H1 (cell line): Measurements from ENCODE around the gene VEPH1. TPM values are rescaled to one million over a fixed set of nuclear protein-coding genes. Genes with fewer than 3 reads are reported as not detected.

Experiments used
- CTCF ChIA-PET: fragments of 300-600 bp; sonication (Branson Sonifier 250); formaldehyde crosslinking; loops from one replicate; lab custom pipeline; 2021; ENCODE audit not compliant: partially characterized antibody; lab: Charles Lee
- POLR2A ChIA-PET: fragments of 300-600 bp; sonication (Branson Sonifier 250); formaldehyde crosslinking; loops from one replicate; lab custom pipeline; 2021; ENCODE audit warnings: inconsistent platforms; ENCODE audit not compliant: partially characterized antibody; lab: Charles Lee
- DNase-seq, 2 experiments: peaks; one replicate each; pipeline versions ENCODE4 v3.0.0 to v3.0.0-alpha.2; 2010 to 2022; ENCODE audit warnings: low spot score in 2 of 2, low read depth in 1 of 2, mixed read lengths in 1 of 2
- FAIRE-seq: peaks from 2 replicates; lab custom pipeline; 2011; peaks lifted over from hg19 to GRCh38; lab: Jason Lieb, UNC
- H2AFZ ChIP-seq: 2 replicates; pipeline ENCODE4 v1.8.1; 2012; ENCODE audit warnings: low read length, inconsistent platforms
- H2AK5ac ChIP-seq: 2 replicates; pipeline ENCODE4 v1.6.1; 2013; ENCODE audit warnings: low read depth, low read length
- H2BK120ac ChIP-seq: replicated peaks from 2 replicates; pipeline ENCODE3; 2013; ENCODE audit warnings: low read depth, low read length, inconsistent platforms
- H2BK12ac ChIP-seq: 2 replicates; pipeline ENCODE4 v1.6.1; 2013; ENCODE audit warnings: low read depth, low read length
- H2BK15ac ChIP-seq: 2 replicates; pipeline ENCODE4 v1.6.1; 2013; ENCODE audit warnings: low read length
- H2BK20ac ChIP-seq: 2 replicates; pipeline ENCODE4 v1.6.1; 2013; ENCODE audit warnings: low read length
- H2BK5ac ChIP-seq: 2 replicates; pipeline ENCODE4 v1.6.1; 2013; ENCODE audit warnings: low read depth, low read length
- H3K14ac ChIP-seq: 2 replicates; pipeline ENCODE4 v1.6.1; 2013; ENCODE audit warnings: inconsistent platforms; ENCODE audit not compliant: insufficient read length
- H3K18ac ChIP-seq: 2 replicates; pipeline ENCODE4 v1.6.1; 2013; ENCODE audit warnings: low read length; ENCODE audit errors: extremely low read depth
- H3K23ac ChIP-seq: 2 replicates; pipeline ENCODE4 v1.6.1; 2013; ENCODE audit warnings: inconsistent platforms; ENCODE audit not compliant: insufficient read length
- H3K23me2 ChIP-seq: 2 replicates; pipeline ENCODE4 v1.6.1; 2013; ENCODE audit warnings: low read depth, low read length
- H3K27ac ChIP-seq: 2 replicates; pipeline ENCODE4 v1.6.1; 2011; ENCODE audit warnings: low read depth, low read length, inconsistent platforms
- H3K27me3 ChIP-seq, 4 experiments: replicated peaks in 1 of 4; 1 replicate in 1 of 4; 2 replicates in 3 of 4; pipeline versions ENCODE4 v1.6.1 to v1.8.1; 2011 to 2013; ENCODE audit warnings: low read length in 3 of 4, mild to moderate bottlenecking in 3 of 4, inconsistent platforms in 2 of 4, mixed read lengths in 2 of 4, moderate library complexity in 1 of 4; ENCODE audit not compliant: control insufficient read depth in 3 of 4, insufficient read depth in 3 of 4; ENCODE audit errors: extremely low read depth in 1 of 4
- H3K36me3 ChIP-seq, 4 experiments: 2 replicates each; pipeline versions ENCODE4 v1.6.1 to v1.8.1; 2011 to 2013; ENCODE audit warnings: mild to moderate bottlenecking in 4 of 4, low read length in 3 of 4, moderate library complexity in 2 of 4, control low read depth in 1 of 4, inconsistent platforms in 1 of 4; ENCODE audit not compliant: insufficient read depth in 4 of 4, control insufficient read depth in 2 of 4
- H3K4ac ChIP-seq: replicated peaks from 2 replicates; pipeline ENCODE3; 2013; ENCODE audit warnings: low read length, low read depth, mixed read lengths, inconsistent platforms; ENCODE audit not compliant: insufficient read length
- H3K4me1 ChIP-seq, 4 experiments: replicated peaks in 1 of 4; 1 replicate in 1 of 4; 2 replicates in 3 of 4; pipeline versions ENCODE4 v1.6.1 to v1.8.1; 2011 to 2013; ENCODE audit warnings: low read length in 3 of 4, inconsistent platforms in 2 of 4, mixed read lengths in 1 of 4; ENCODE audit not compliant: insufficient read depth in 4 of 4, control insufficient read depth in 3 of 4
- H3K4me2 ChIP-seq, 2 experiments: 2 replicates each; pipeline versions ENCODE4 v1.6.1 to v1.8.1; 2011 to 2013; ENCODE audit warnings: low read depth in 2 of 2, low read length in 2 of 2, control low read depth in 1 of 2, inconsistent platforms in 1 of 2, mild to moderate bottlenecking in 1 of 2; ENCODE audit not compliant: insufficient read depth in 1 of 2
- H3K4me3 ChIP-seq, 4 experiments: fragments of 200-600, 300-600 bp in 1 of 4; sonication (generic), shearing (Covaris generic), sonication (Bioruptor Twin) in 1 of 4; 2 replicates each; pipeline versions ENCODE4 v1.5.1 to v1.8.1; 2011 to 2016; ENCODE audit warnings: low read length in 4 of 4, low read depth in 3 of 4, control low read depth in 2 of 4, inconsistent platforms in 2 of 4, mild to moderate bottlenecking in 2 of 4, mixed read lengths in 1 of 4, moderate library complexity in 1 of 4; ENCODE audit not compliant: insufficient read depth in 2 of 4; ENCODE audit errors: extremely low read depth in 1 of 4
- H3K56ac ChIP-seq: replicated peaks from 2 replicates; pipeline ENCODE3; 2013; ENCODE audit warnings: low read depth, mild to moderate bottlenecking, mixed read lengths, low read length, inconsistent platforms; ENCODE audit not compliant: insufficient read length
- H3K79me1 ChIP-seq: 2 replicates; pipeline ENCODE4 v1.6.1; 2013; ENCODE audit warnings: low read depth, low read length, control low read depth
- H3K79me2 ChIP-seq, 2 experiments: 2 replicates each; pipeline versions ENCODE4 v1.6.1 to v1.8.1; 2012 to 2013; ENCODE audit warnings: low read length in 2 of 2, mild to moderate bottlenecking in 2 of 2, inconsistent platforms in 1 of 2; ENCODE audit not compliant: insufficient read depth in 2 of 2, control insufficient read depth in 1 of 2
- H3K9ac ChIP-seq, 4 experiments: replicated peaks in 1 of 4; 1 replicate in 1 of 4; 2 replicates in 3 of 4; pipeline versions ENCODE4 v1.6.1 to v1.8.1; 2011 to 2013; ENCODE audit warnings: low read depth in 3 of 4, low read length in 3 of 4, control low read depth in 2 of 4, mild to moderate bottlenecking in 2 of 4, moderate library complexity in 2 of 4, inconsistent platforms in 1 of 4; ENCODE audit errors: extremely low read depth in 1 of 4
- H3K9me3 ChIP-seq, 2 experiments: 2 replicates each; pipeline versions ENCODE4 v1.6.1 to v1.8.1; 2012 to 2013; ENCODE audit warnings: mild to moderate bottlenecking in 2 of 2, moderate library complexity in 2 of 2, control low read depth in 1 of 2, inconsistent platforms in 1 of 2, low read depth in 1 of 2, low read length in 1 of 2, mixed read lengths in 1 of 2; ENCODE audit not compliant: insufficient read depth in 2 of 2
- H4K20me1 ChIP-seq, 2 experiments: replicated peaks in 1 of 2; 2 replicates each; pipeline versions ENCODE3 to v1.8.1; 2011 to 2013; ENCODE audit warnings: inconsistent platforms in 2 of 2, low read length in 2 of 2, mild to moderate bottlenecking in 1 of 2; ENCODE audit not compliant: insufficient read depth in 2 of 2, control insufficient read depth in 1 of 2
- H4K5ac ChIP-seq: 2 replicates; pipeline ENCODE4 v1.6.1; 2013; ENCODE audit warnings: low read length, low read depth, mixed read lengths, inconsistent platforms; ENCODE audit not compliant: insufficient read length
- H4K8ac ChIP-seq: 2 replicates; pipeline ENCODE4 v1.8.0; 2013; ENCODE audit warnings: mild to moderate bottlenecking, moderate library complexity, low read length, inconsistent platforms; ENCODE audit not compliant: insufficient read depth; ENCODE audit errors: extremely low read depth
- H4K91ac ChIP-seq: replicated peaks from 2 replicates; pipeline ENCODE3; 2013; ENCODE audit warnings: low read length, mixed read lengths, inconsistent platforms; ENCODE audit not compliant: insufficient read length
- BACH1 ChIP-seq: IDR thresholded peaks from 2 replicates; pipeline ENCODE4 v1.6.1; 2012; ENCODE audit warnings: low read length, improper control_type of control experiment
- BCL11A ChIP-seq, 2 experiments: IDR thresholded peaks; one replicate each; pipeline ENCODE4 v1.6.1; 2011; ENCODE audit warnings: low read depth in 2 of 2, low read length in 2 of 2, mild to moderate bottlenecking in 2 of 2
- CBX8 ChIP-seq: fragments of 300-800, 300-1000 bp; sonication (generic); IDR thresholded peaks from 2 replicates; pipeline ENCODE4 v1.7.1; 2016; ENCODE audit warnings: low read depth, low read length, borderline replicate concordance
- CHD1 ChIP-seq: IDR thresholded peaks from 2 replicates; pipeline ENCODE4 v1.6.1; 2012; ENCODE audit warnings: low read depth, low read length, improper control_type of control experiment
- EGR1 ChIP-seq: IDR thresholded peaks from 2 replicates; pipeline ENCODE4 v1.6.1; 2011; ENCODE audit warnings: low read depth, low read length, borderline replicate concordance
- FOSL1 ChIP-seq: IDR thresholded peaks from 2 replicates; pipeline ENCODE4 v1.6.1; 2011; ENCODE audit warnings: mild to moderate bottlenecking, low read depth, low read length, moderate library complexity; ENCODE audit not compliant: insufficient read depth
- JUND ChIP-seq: IDR thresholded peaks from 2 replicates; pipeline ENCODE4 v1.6.1; 2011; ENCODE audit warnings: mild to moderate bottlenecking, improper control_type of control experiment, low read length
- RNF2 ChIP-seq: fragments of 200-900, 300-1000 bp; sonication (generic); IDR thresholded peaks from 2 replicates; pipeline ENCODE4 v1.7.1; 2016; ENCODE audit warnings: borderline replicate concordance, low read depth, mild to moderate bottlenecking, antibody characterized with exemption, low read length; ENCODE audit not compliant: poor library complexity, severe bottlenecking; ENCODE audit errors: missing control alignments
- TAF1 ChIP-seq: IDR thresholded peaks from 2 replicates; pipeline ENCODE4 v1.6.1; 2011; ENCODE audit warnings: mild to moderate bottlenecking, low read depth, low read length
- TAF7 ChIP-seq: optimal IDR thresholded peaks from 2 replicates; pipeline ENCODE3; 2011; ENCODE audit warnings: low read depth, mild to moderate bottlenecking, inconsistent platforms, low read length, moderate library complexity, borderline replicate concordance
- WGBS, 2 experiments: shearing (Covaris generic) in 1 of 2; methylation state at CpG; one replicate each; pipeline versions ENCODE4 v1.1.6 to v1.1.7; 2013 to 2015; ENCODE audit warnings: low lambda C conversion rate in 2 of 2, mixed read lengths in 2 of 2, inconsistent platforms in 1 of 2, low coverage in 1 of 2, missing lambda C conversion rate in 1 of 2; ENCODE audit not compliant: insufficient replicate concordance in 2 of 2, insufficient coverage in 1 of 2, insufficient read length in 1 of 2; ENCODE audit errors: extremely low coverage in 1 of 2, missing lambda C conversion rate in 1 of 2; 5-methylcytosine and 5-hydroxymethylcytosine counted together
- polyA plus RNA-seq, 7 experiments: library from polyadenylated mRNA; depleted of rRNA in 3 of 7; stranded (reverse) in 5 of 7; unstranded in 2 of 7; fragments of >200 nt in 5 of 7; fragments of 200-250 nt in 2 of 7; gene quantifications; 1 replicate in 5 of 7; 2 replicates in 1 of 7; 4 replicates in 1 of 7; pipeline versions ENCODE4 v1.2.1 to v1.2.3, GENCODE V29; 2011 to 2013; ENCODE audit warnings: missing spikeins in 2 of 7, mixed read lengths in 2 of 7
- total RNA-seq: library from RNA; stranded (reverse); fragmentation: NEBNext Ultra II Directional; extraction: Animal tissue kit (Norgen Biotek cat#: 25700); gene quantifications from 2 replicates; pipeline ENCODE4 v1.2.1, GENCODE V29; 2021
- TF ChIP-seq, protein P1 (sequence below): IDR thresholded peaks from 2 replicates; pipeline ENCODE4 v1.6.1; 2012; ENCODE audit warnings: inconsistent platforms
- TF ChIP-seq, protein P2 (sequence below): IDR thresholded peaks from 2 replicates; pipeline ENCODE4 v1.6.1; 2012; ENCODE audit warnings: inconsistent platforms

Gene VEPH1
- total and polyA plus RNA-seq, 2 of the 8 experiments (the other 6 are each of a cell fraction or from before 2014, with no cell fraction given) = 12.0 to 18.3 TPM

DNA sequence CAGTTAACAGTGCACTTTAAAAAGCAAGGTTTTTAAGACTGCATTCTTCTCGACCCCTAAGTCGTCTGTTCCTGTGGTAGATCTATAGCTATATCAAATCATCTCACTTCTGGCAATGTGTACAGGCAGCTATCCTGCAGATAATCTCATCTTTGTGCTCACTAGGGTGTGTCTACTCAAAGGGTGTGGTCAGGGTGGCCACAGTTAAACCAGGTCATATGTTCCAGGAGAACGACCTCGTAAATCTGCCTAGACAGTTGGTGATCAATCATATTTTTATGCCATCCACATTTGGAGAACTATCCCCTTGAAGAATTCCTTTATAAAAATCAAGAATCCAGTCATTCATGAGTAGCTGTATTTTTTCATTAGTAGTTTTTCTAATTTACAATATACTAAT, 3.0 kb downstream of the VEPH1 start:
- Histone ChIP-seq H3K9me3 (no peaks in the 10 kb centered on the region), H4K5ac (no peak overlapping the region), H2BK120ac (no peak overlapping the region), H3K79me1 (no peaks in the 10 kb centered on the region), H3K23ac (no peak overlapping the region), H2AK5ac (peak overlapping the region; percentile 78; the same call in 1 of the 2 replicates), H3K9ac (peak overlapping the region in 2 of 4 experiments; percentile 34 to 39; a peak in 2 of 7 replicates), H3K56ac (no peak overlapping the region), H3K4me3 (peak overlapping the region in 1 of 4 experiments; percentile 55; a peak in 1 of 8 replicates), H4K20me1 (no peaks in the 10 kb centered on the region), H3K4me1 (peaks cover 4 to 21% (median 18%) of the 10 kb centered on the region in 4 experiments; a peak in 5 of 7 replicates), H3K36me3 (no peaks in the 10 kb centered on the region), H3K79me2 (peaks cover 0 to 4% of the 10 kb centered on the region in 2 experiments; a peak in 1 of 4 replicates), H2BK20ac (no peak overlapping the region), H3K27ac (0 out of 2 replicates have a peak overlapping the region, but pooled peaks have one; percentile 51), H2AFZ (0 out of 2 replicates have a peak overlapping the region, but pooled peaks have one; percentile 43), H4K91ac (no peak overlapping the region), H2BK15ac (no peak overlapping the region), H3K18ac (no peak overlapping the region; the same call in 1 of the 2 replicates), H2BK12ac (peak overlapping the region; percentile 96), H2BK5ac (peak overlapping the region; percentile 85; the same call in 1 of the 2 replicates), H3K4ac (no peak overlapping the region), H4K8ac (no peak overlapping the region), H3K4me2 (peak overlapping the region; percentile 71 to 95), H3K27me3 (no peaks in the 10 kb centered on the region), H3K14ac (no peak overlapping the region), H3K23me2 (peaks cover 3% of the 10 kb centered on the region; the same call in 1 of the 2 replicates)
- CTCF ChIA-PET = interaction anchor here (0.6 to 5.1 kb wide), 5 partner anchors 27 to 58 kb away, joined by 3 to 31 read pairs (median 4); no protein-coding TSS in a partner anchor
- POLR2A ChIA-PET = interaction anchor here (0.7 to 3.1 kb wide), 19 partner anchors 8 to 606 kb away, joined by 3 to 16 read pairs (median 4); partner anchors contain the start of genes CCNL1 and PTX3
- no peak for FAIRE-seq
- WGBS, 2 experiments = 89% methylated on average over 4 of the region's 4 CpGs; no CpG with 5 or more reads in 1 of the 2 experiments
- no peak for DNase-seq
- TF ChIP-seq RNF2 (no peak), JUND (no peak), CHD1 (no peak), EGR1 (no peak), FOSL1 (no peak), BACH1 (no peak), CBX8 (no peak), TAF1 (no peak), TAF7 (no peak), BCL11A (IDR thresholded peaks at IDR 0.05; ENCODE audit: low read depth in 2 of 2, low read length in 2 of 2) (no peak)
- TF ChIP-seq, protein P1, sequence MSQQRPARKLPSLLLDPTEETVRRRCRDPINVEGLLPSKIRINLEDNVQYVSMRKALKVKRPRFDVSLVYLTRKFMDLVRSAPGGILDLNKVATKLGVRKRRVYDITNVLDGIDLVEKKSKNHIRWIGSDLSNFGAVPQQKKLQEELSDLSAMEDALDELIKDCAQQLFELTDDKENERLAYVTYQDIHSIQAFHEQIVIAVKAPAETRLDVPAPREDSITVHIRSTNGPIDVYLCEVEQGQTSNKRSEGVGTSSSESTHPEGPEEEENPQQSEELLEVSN = no peak
- TF ChIP-seq, protein P2, sequence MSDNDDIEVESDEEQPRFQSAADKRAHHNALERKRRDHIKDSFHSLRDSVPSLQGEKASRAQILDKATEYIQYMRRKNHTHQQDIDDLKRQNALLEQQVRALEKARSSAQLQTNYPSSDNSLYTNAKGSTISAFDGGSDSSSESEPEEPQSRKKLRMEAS = no peak
